NCI-H2227 (cell line): ENCODE data around the gene MRM3.
"Not testable (repeated sequence)": the region's sequence is repeated elsewhere in the genome, so short reads cannot be mapped to it uniquely, and the experiment has no call there.

Experiments
- DNase-seq: peaks from one replicate; lab custom pipeline; 2025; ENCODE audit not compliant: unreplicated experiment; lab: John Stamatoyannopoulos, UW

Gene MRM3

DNA sequence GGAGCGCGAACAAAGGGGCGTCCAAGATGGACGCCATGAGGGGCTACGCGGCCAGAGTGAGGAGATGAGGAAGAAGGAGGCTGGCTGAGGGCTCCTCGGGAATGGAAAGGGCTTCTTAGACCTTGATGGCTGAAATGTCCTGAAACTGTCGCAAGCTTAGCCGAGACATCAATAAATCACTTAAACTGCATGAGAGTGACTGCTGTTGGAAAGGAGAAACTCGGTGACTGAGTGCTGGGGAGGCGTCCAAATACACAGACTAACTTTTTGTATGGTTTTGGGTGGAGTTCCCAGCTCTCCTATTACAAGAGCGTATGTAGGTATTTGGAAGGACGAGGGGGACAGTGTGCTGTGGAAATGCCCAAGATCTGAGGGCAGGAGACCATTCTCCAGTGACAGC, 28.7 kb upstream of the MRM3 start:
- DNase-seq, result no peak

DNA sequence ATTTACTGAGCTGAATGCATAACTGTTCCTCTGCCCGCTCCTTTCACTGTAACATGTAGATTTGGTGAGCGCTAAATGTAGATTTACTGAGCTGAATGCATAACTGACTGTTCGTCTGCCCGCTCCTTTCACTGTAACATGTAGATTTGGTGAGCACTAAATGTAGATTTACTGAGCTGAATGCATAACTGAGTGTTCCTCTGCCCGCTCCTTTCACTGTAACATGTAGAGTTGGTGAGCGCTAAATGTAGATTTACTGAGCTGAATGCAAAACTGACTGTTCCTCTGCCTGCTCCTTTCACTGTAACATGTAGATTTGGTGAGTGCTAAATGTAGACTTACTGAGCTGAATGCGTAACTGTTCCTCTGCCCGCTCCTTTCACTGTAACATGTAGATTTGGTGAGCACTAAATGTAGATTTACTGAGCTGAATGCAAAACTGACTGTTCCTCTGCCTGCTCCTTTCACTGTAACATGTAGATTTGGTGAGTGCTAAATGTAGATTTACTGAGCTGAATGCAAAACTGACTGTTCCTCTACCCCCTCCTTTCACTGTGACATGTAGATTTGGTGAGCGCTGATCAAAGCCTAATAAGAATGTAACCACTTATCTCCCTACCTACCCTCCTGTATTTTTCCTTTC, 26.7 kb upstream of the MRM3 start:
- not testable (repeated sequence) for DNase-seq

DNA sequence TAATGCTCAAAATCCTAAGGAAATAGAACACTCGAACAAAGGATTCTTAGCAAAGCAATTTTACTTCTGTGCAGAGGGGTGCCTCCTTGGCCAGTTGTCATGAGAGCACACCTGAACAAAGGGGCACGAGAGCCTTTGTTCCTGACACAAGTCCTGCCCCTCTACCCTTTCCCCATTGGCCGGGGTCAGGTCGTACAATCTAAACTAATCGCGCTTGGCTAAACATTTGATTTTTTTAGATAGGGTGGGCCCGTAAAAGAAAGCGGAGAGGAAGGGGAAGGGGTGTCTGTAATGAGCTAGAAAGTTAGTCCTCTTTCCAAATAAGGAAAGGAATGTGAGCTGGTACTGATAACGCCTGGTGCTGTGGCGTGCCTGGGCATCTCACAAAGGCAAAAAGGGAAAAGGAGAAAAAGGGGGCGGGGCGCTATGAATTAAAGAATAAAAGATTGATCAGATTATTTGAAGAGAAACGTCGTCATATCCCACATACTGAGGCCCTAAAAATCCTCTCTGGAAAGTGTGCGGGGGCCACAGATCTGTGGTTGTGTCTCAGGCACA, 26.1 kb upstream of the MRM3 start:
- not testable (repeated sequence) for DNase-seq

DNA sequence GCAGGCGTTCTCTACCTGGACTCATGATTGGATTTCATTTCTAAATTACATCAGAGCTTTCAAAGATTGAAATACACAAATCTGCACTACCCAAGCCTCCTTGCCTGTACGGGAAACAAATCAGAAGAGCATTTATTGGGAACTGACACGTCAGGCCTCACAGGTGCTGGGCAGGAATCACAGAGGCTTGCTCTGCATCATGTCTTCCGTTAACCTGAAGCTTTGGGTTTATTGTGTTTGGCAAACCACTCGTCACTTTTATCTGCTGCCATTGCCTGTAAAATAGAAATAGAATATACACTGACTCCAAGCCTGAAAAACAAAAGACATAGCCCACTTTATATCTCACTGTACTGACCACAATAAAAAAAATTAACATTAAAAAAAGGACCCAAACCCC, 22.2 kb upstream of the MRM3 start:
- DNase-seq, result no peak

DNA sequence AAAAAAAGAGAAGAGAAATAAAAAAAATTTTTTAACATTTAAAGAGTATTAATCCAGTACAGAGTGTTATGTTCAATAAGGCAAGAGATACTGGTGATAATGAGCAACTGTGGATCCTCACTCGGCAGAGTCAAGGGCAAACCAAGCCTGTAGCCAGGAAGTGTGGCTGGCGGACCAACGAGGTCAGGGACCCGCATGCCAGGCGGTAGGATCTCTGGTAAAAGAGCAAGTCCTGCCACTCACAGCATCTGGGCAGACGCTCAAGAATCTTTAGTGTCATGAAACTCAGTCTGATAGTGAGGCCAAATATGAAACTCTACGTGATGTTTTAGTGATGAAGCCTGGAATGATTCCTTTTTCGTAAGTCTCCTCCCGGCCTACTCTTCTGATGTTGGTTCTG, 21.8 kb upstream of the MRM3 start:
- DNase-seq, result no peak

DNA sequence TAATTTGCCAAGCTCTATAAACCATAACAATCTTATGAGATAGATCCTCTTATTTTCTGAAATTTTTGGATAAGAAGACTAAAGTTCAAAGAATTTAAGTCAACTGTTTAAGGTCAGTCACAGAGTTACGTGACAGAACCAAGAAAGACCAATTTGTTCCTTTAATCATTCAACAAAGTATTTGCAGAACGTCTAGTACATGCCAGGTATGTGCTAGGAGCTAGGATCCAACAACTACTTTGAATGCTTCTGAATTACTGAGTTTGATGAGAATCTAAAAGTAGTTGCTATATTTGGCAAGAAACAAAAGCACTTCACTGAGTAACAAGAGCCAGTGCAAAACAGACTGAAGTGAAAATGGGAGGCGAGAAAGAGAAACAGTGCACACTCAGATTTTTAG, 15.1 kb upstream of the MRM3 start:
- no peak for DNase-seq

DNA sequence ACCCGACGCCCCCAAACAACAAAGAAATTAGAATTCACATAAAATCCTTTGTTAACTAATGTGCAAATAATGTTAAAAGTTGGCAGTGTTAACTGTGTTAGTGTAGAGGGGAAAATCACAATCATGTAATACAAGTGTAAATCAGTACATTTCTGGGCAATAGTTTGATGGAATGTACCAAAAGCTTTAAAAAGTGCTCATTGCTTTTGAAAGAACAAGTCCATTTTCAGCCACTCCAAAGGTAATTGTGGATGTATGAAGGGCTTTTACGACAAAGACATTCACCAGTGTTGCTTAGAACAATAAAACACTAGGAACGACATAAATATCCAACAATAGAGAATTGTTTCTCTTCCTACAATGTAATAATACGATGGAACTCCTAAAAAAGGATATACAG, 9.1 kb upstream of the MRM3 start:
- DNase-seq, result no peak

DNA sequence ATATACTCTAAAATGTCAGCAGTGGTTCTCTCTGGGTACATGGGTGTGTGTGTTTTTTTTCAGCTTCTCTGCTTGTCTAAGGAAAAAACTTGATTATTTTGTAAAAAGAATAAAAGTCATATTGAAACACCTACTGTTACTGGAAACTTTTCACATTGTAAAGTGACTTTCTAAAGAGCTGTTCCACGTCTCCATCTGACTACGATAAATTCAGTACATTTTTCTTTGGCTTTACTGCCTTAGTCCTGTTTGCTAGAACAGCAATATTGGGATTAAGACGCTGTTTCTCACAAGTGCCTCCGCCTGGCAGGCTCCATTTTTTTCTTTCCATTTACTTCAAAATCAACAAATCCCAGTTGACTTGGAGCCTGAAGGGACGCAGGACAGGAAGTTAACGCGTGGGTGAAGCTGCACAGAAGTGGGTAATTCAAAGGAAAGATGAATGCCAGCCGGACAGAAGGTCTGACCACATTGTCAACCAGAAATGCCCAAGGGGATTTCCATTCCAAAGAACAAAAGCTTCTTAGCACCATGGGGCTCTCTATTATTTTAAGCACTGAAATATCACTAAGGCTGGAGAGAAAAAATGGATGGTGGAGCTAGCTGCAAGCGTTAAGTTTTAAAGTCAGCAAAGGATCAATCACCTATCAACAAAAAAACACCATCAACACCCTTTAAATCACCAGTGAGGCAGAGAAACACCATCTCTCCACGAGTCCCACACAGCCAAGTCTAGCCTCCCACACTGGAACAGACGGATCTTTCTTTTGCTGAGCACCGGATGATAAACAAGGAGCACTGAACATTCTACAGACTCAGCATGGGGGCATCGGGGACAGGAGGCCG, 8.5 kb upstream of the MRM3 start:
- no peak for DNase-seq

DNA sequence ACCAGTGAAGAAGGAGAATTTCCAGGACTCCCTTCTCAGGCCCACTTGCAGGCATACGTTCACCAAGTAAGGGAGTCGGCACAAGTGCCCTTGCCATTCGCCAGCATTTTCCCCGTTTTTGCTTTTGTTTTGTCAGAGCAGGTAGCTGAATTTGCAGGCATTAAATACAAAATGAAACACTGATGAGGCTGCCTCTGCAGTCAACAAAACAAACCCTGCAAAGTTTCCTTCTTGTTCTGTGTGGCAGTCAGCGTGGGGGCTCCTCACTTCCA, 7.9 kb upstream of the MRM3 start:
- DNase-seq, result no peak

DNA sequence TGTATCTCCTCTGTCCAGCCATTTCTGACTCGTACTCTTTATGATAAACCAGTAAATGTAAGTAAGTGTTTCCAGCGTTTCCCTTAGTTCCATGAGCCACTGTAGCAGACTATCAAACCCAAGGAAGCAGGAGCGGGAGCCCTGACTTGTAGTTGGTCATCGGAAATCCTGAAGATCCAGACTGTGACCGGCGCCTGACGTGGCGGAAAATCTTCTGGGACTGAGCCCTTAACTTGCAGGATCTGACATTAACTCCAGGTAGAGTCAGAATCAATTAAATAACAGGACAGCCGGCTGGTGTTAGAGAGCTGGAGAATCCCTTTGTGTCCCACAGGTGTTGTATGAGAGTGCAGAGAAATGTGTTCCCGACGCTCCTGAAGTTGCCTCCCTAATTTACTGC, 4.1 kb upstream of the MRM3 start:
- no peak for DNase-seq

DNA sequence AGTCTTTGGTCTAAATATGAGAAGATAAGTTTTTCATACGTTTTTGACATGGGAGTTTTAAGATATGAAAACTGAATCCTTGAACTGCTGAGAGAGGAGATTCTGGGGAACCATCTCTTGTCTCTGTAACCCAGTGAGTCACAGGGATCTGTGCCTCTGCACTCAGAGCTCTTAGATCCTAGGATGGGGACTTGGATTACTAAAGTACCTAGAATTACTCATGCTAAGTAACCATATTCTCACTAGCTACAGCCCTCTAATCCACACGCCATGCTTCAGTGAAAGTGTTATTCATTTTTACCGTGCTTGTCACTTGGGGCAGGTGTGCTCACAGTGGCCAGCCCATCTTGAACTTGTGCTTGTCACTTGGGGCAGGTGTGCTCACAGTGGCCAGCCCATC, 2.0 kb downstream of the MRM3 start:
- DNase-seq, result no peak

DNA sequence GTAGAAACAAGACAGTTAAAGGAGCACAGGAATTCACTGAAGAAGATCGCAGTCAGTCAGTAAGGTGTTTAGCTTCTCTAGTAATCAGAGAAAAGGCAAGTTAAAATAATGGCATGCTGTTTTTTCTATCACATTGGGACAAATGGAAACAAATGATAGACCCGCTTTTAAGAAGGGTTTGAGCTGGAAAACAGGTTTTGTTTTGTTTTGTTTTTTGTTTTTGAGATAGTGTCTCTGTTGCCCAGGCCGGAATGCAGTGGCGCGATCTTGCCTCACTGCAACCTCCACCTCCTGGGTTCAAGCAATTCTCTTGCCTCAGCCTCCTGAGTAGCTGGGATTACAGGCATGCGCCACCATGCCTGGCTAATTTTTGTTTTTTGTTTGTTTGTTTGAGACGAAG, 3.7 kb downstream of the MRM3 start:
- DNase-seq, result not testable (repeated sequence)

DNA sequence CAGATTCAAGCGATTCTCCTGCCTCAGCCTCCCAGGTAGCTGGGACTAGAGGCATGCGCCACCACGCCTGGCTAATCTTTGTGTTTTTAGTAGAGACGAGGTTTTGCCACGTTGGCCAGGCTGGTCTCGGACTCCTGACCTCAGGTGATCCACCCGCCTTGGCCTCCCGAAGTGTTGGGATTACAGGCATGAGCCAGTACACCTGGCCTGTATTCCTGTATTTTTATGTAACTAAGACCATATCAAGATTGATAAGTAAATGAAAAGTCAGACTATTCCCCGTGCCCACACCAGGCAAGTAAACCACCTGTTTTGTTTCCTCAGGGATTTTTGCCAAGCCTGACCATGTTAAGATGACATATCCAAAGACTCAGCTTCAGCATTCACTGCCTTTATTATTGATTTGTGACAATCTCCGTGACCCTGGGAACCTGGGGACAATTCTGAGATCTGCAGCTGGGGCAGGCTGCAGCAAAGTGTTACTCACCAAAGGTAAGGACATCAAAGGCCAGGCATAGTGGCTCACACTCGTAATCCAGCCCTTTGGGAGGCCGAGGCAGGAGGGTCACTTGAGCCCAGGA, 5.6 kb downstream of the MRM3 start:
- no peak for DNase-seq

DNA sequence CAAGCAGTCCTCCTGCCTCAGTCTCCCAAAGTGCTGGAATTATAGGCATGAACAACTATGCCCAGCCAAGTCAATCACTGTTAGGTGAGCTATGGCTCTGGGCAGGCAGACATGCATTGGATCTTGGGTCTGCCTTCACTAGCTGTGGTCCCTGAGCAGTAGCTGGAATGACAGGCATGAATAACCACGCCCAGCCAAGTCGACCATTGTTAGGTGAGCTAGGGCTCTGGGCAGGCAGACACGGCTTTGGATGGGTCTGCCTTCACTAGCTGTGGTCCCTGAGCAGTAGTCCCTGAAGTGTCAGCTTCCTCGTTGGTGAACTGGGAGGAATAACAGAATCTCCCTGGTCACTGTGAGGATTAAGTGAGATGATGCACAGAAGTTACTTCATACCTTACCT, 6.4 kb downstream of the MRM3 start:
- no peak for DNase-seq

DNA sequence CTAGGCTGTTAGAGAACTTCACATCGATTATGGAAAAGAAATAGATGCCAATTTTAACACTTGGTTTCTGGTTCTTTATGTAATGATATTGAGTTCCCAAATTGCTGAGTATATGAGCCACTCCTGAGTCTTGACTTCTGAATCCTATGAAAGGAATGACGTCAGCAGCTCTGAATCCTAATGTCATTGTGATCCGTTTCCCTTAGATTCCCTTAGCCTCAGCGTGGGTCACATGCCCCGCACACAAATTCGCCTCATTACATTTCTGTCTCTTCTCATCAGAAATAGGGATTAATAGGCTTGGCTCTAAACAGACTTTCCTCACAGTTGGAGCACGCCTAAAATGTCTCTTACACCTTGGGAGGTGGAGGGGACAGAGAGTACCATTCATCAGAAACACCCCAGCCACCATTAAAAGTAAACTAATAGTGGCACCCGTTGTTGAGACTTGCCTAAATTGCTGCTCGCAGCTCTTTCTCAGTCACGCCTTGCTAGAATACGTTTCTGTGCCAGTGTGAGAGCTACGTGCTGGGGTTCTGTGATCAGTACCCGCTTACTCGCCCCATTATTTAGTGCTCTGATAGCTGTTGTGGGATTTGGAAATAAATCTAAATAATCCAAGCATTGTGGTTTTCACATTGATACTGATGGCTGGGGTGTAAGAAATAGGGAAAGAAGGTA, 7.1 kb downstream of the MRM3 start:
- no peak for DNase-seq

DNA sequence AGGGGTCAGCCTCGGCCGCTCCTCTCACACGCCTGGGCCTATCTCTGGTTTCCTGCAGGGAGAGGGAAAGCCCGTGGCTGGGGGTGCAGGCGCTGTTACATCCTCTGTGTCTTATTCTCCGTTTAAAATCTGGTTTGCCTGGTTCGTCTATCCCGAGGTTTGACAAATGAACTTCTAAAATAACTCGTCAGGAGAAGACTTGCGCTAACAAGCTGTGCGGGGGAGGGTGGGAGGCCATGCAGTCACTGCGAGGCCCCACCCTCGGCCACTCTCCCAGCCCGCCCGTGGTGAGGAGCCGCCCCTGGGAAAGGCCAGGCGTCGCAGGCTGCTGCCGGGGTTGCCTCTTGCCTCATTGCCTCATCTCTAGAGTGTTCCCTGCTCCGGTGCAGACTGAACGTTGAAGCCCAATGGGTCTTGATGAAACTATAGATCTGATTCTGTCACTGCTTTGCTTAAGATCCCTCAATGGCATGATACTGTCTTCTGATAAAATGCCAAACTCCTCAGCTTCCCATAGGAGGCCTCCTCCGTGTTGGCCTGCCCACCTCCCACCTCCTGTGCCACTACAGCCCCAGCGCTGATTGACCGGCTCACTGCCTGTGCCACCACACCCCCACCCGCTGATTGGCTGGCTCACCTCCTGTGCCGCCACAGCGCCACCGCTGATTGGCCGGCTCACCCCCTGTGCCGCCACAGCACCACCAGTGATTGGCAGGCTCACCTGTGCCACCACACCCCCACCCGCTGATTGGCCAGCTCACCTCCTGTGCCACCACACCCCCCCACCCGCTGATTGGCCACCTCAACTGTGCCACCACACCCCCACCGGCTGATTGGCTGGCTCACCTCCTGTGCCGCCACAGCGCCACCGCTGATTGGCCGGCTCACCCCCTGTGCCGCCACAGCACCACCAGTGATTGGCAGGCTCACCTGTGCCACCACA, 8.0 kb downstream of the MRM3 start:
- DNase-seq, result not testable (repeated sequence)

DNA sequence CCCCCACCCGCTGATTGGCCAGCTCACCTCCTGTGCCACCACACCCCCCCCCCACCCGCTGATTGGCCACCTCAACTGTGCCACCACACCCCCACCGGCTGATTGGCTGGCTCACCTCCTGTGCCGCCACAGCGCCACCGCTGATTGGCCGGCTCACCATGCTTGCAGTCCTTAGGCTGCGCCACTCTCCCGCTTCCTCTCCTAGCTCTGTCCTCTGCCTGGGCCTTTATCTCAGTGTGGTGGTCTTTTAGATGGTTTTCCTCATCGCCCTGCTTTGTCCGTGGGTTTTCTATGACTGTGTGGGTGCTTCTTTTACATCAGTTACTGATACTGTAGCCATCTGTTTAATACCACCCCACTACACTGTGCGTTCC, 8.7 kb downstream of the MRM3 start:
- DNase-seq, result not testable (repeated sequence)

DNA sequence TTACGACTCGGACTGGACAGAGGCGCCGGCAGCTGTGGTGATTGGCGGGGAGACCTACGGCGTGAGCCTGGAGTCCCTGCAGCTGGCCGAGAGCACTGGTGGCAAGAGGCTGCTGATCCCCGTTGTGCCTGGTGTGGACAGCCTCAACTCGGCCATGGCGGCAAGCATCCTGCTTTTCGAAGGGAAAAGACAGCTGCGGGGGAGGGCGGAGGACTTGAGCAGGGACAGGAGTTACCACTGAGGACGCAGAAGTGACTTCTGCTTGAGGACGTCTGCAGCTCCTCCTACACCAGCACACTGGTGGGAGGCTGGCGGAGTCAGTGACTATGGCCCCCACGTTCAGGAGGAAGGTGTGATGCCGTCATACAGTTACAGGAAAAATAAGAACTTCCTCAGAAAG, 9.7 kb downstream of the MRM3 start:
- no peak for DNase-seq

DNA sequence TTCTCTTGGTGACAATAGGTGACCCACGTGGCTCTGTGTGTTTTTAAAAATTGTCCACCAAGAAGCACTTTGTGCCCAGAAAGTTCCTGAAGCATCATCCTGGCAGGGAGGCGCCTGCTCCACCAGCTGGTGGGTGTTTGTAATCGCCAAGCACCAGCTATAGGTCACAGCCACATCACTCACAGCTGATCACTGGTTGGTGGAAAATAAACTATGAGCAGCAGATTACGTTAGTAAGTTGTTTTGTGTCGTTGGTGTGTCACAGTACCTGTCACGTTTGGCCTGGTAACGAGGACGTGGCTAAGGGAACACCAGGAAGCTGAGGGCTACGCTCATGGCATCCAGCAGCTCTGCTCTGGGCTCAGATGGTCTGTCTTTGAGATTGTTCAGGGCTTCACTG, 10.1 kb downstream of the MRM3 start:
- DNase-seq, result no peak

DNA sequence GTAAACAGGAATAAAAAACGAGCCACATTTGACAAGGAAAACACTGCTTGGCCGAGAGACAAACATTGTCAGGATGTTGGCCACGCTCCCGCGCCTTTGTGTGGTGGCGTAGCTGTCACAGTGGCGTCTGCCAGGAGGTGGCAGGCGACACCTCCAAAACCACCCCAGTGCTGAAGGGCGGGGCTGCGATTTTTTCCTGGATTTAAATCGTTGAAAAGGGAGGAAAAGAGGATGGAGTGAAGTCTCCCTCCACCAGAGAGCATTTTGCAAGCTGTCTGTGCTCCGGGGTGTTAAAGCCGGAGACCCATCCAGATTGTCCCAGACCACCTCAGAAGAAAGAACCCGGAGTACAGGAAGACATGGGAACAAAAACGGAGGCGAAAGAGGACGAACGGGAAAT, 12.7 kb downstream of the MRM3 start:
- peak; percentile 84 for DNase-seq

DNA sequence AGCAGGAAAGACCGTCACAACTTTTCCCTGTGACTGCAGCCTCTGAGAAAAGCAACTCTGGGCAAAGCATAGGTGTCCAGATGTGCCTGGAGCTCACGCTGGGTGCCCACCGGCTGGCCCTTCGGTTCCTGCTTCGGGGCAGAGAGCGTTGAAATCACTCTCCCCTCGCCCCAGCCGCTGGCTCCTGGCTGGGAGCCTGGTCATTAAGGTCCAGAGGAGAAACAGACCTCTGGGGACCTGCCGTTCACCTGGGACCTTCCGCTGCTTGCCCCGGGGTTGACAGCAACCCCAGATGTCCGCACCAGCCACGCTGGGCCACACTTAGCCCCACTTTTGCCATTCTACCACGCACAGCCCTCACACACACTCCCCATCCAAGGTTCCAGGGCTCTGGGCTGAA, 13.1 kb downstream of the MRM3 start:
- no peak for DNase-seq
